ENCODE measurements around the gene DUSP16. TPM values are rescaled to one million over a fixed set of nuclear protein-coding genes. Genes with fewer than 3 reads are reported as not detected.

Gene DUSP16
- total and polyA plus RNA-seq, 3 donors from 2014 or later: 22.5 to 48.6 (median 42.1) TPM

DNA sequence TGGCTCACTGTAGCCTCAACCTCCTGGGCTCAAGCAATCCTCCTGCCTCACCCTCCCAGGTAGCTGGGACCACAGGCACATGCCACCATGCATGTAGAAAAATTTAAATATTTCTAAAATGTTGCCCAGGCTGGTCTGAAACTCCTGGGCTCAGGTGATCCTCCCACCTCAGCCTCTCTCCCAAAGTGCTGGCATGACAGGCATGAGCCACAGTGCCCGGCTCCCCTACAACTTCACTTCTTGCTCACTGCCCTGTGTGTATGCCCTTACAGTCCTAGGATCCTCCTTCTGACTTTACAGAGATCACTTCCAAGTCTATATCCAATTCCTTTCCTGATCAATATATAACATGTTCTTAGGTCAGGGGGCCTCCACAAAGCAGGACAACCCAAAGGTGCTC lies 25.2 kb upstream of the DUSP16 start:
- H3K36me3 ChIP-seq (ENCODE audit: low read depth, missing control alignments): no peaks in the 10 kb centered on the region
- DNase-seq: no peak
- 95 to 100% methylated on average over 1 of the region's 1 CpG for WGBS, 2 donors
- no peaks in the 10 kb centered on the region for H3K9me3 ChIP-seq
- no peak overlapping the region for H3K4me3 ChIP-seq
- no peak overlapping the region for H3K27ac ChIP-seq
- intact Hi-C loops (cut with DNase I; ENCODE audit: low total_unique reads): no loop called here
- H3K4me1 ChIP-seq: peaks cover 5% of the 10 kb centered on the region
- no peak for TF ChIP-seq POLR2A (IDR thresholded peaks at IDR 0.05)
- TF ChIP-seq, protein P1, sequence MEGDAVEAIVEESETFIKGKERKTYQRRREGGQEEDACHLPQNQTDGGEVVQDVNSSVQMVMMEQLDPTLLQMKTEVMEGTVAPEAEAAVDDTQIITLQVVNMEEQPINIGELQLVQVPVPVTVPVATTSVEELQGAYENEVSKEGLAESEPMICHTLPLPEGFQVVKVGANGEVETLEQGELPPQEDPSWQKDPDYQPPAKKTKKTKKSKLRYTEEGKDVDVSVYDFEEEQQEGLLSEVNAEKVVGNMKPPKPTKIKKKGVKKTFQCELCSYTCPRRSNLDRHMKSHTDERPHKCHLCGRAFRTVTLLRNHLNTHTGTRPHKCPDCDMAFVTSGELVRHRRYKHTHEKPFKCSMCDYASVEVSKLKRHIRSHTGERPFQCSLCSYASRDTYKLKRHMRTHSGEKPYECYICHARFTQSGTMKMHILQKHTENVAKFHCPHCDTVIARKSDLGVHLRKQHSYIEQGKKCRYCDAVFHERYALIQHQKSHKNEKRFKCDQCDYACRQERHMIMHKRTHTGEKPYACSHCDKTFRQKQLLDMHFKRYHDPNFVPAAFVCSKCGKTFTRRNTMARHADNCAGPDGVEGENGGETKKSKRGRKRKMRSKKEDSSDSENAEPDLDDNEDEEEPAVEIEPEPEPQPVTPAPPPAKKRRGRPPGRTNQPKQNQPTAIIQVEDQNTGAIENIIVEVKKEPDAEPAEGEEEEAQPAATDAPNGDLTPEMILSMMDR (IDR thresholded peaks at IDR 0.05): no peak
- H3K27me3 ChIP-seq: no peaks in the 10 kb centered on the region

DNA sequence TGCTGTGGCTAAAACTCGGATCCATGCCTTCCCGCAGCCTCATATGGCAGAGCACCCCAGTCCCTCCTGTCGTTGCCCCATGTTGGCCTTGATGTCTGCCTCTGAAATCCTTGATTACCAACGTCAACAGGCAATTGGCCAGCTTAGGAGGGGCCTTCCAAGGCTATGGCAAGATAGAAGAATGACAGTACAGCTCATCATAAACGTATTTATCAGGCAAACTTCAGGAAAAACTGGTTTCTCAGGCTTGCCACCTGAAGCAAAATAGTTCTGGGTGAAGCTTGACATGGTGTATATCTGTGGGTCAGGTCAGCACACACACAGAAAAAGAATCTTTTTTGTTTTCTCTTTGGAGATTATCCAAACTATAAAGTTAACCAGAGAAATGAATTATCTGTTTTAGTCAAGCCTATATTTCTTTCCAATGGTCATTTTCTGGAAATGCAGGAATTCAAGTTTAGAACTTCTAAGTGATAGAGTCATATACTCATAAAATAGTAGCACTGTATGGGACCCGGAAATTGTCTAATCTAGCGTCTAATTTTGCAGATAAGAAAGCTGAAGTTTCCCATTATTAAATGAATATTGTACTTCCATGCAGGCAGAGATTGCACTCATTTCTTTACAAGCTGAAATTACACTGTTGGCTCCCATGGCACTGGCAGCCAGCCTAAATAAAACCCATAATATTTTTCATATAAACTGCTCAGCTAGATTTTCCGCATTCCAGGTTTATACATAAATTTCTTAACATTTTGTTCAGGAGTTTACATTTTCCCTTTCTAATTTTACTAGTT lies 24.4 kb upstream of the DUSP16 start:
- Histone ChIP-seq H3K4me3 (no peak overlapping the region), H3K4me1 (peaks cover 5% of the 10 kb centered on the region), H3K27me3 (no peaks in the 10 kb centered on the region), H3K9me3 (no peaks in the 10 kb centered on the region), H3K27ac (no peak overlapping the region), H3K36me3 (ENCODE audit: low read depth, missing control alignments) (no peaks in the 10 kb centered on the region)
- intact Hi-C loops (cut with DNase I; ENCODE audit: low total_unique reads): no loop called here
- 63 to 77% methylated on average over 8 of the region's 8 CpGs for WGBS, 2 donors
- no peak for TF ChIP-seq POLR2A (IDR thresholded peaks at IDR 0.05)
- TF ChIP-seq, protein P1 (IDR thresholded peaks at IDR 0.05): no peak
- DNase-seq: no peak

DNA sequence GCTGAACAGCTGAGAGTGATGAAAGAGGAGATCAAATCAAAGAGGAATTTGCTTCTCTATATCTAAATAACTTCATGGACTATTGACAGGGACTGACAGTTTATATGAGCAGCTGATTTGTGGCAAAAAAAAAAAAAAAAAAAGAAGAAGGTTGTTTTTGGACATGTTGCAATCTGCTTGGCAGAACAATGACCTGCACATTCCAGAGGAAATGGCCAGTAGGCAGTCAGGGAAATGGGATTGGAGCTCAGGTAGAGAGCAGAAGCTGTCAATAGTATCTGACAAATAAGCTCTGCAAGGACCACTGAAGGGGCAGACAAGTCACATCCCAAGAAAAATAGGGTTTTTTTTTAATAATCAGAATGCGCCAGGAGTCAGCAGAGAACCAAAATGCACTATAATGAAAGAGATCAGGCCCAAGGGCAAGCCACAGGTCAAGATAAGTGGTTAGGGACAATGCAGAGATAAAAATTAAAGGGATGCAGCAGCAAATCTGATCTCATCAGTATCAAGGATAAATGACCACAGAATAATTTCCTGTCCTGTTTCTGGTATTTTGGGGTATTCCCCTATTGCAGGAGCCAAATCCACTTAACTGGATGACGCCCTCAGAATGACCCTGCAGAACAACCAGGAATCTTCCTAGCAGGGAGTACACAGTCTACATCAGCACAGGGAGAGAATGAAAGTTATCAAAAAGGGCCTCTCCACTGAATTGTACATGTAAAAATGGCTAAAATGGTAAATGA lies 22.6 kb upstream of the DUSP16 start:
- TF ChIP-seq, protein P1 (IDR thresholded peaks at IDR 0.05): no peak
- TF ChIP-seq POLR2A (IDR thresholded peaks at IDR 0.05): no peak
- Histone ChIP-seq H3K4me3 (no peak overlapping the region), H3K27ac (no peak overlapping the region), H3K9me3 (no peaks in the 10 kb centered on the region), H3K27me3 (no peaks in the 10 kb centered on the region), H3K36me3 (ENCODE audit: low read depth, missing control alignments) (no peaks in the 10 kb centered on the region), H3K4me1 (peaks cover 5% of the 10 kb centered on the region)
- WGBS, 2 donors: 67 to 70% methylated on average over 2 of the region's 2 CpGs
- no peak for DNase-seq
- intact Hi-C loops (cut with DNase I; ENCODE audit: low total_unique reads): no loop called here

DNA sequence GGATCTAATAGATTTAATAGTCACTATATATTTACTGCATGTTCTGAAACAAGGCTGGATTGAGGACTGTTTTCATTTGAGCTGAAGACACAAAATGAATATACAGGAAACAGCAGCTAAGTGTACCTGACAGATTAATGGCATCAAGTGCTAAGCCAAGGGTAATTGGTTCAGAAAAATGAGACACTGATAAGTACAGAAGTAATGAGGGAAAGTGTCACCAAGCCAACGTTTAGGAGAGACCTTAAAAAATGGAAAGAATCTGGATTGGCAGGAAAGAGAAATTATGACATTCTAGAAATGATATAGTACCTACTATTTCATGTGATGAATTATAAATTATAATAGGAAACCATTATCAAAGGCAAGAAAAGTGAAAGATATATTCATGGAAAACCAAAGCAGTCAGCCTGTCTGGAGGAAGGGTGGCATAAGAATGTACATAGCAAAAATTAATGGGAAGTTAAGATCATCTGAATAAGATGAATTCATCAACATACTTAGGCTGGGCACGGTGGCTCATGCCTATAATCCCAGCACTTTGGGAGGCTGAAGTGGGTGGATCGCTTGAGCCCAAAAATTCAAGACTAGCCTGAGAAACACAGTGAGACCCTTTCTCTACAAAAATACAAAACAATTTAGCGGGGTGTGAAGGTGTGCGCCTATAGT lies 21.0 kb upstream of the DUSP16 start:
- Histone ChIP-seq H3K27me3 (no peaks in the 10 kb centered on the region), H3K4me3 (no peak overlapping the region), H3K9me3 (no peaks in the 10 kb centered on the region), H3K27ac (no peak overlapping the region), H3K36me3 (ENCODE audit: low read depth, missing control alignments) (no peaks in the 10 kb centered on the region), H3K4me1 (peaks cover 5% of the 10 kb centered on the region)
- no peak for DNase-seq
- 73 to 81% methylated on average over 5 of the region's 5 CpGs for WGBS, 2 donors
- intact Hi-C loops (cut with DNase I; ENCODE audit: low total_unique reads): no loop called here
- no peak for TF ChIP-seq POLR2A (IDR thresholded peaks at IDR 0.05)
- TF ChIP-seq, protein P1 (IDR thresholded peaks at IDR 0.05): no peak
